GM23338 (cell line): ENCODE measurements around the gene ZFYVE21. TPM values are rescaled to one million over a fixed set of nuclear protein-coding genes. Genes with fewer than 3 reads are reported as not detected.

Experiments used
- STAT1 ChIP-seq: IDR thresholded peaks from one replicate; pipeline ENCODE4 v1.6.1; 2016; ENCODE audit warnings: antibody characterized with exemption; ENCODE audit not compliant: unreplicated experiment
- ZNF114 ChIP-seq: fragments of 250-450 bp; sonication (Bioruptor Pico); IDR thresholded peaks from 2 replicates; pipeline ENCODE4 v1.5.0; 2020; ENCODE audit warnings: mild to moderate bottlenecking, moderate library complexity
- ZNF331 ChIP-seq: fragments of 250-450 bp; sonication (Bioruptor Pico); IDR thresholded peaks from 2 replicates; pipeline ENCODE4 v1.5.0; 2020; ENCODE audit warnings: low read depth, mild to moderate bottlenecking, moderate library complexity
- ZNF462 ChIP-seq: fragments of 250-450 bp; sonication (Bioruptor Pico); IDR thresholded peaks from 2 replicates; pipeline ENCODE4 v1.5.0; 2020; ENCODE audit warnings: mild to moderate bottlenecking, moderate library complexity
- polyA plus RNA-seq: library from polyadenylated mRNA; unstranded; fragments of >200 nt; fragmentation: Nextera tagmentation; extraction: Ambion mirVana; gene quantifications from 2 replicates; pipeline ENCODE4 v1.2.1, GENCODE V29; 2016
- total RNA-seq: library from RNA; depleted of rRNA; stranded (reverse); fragments of >200 nt; shearing (Covaris generic); gene quantifications from 2 replicates; pipeline ENCODE4 v1.2.3, GENCODE V29; 2014
- TF ChIP-seq, protein P1 (sequence below): IDR thresholded peaks from one replicate; pipeline ENCODE4 v1.6.1; 2018; ENCODE audit warnings: antibody characterized with exemption; ENCODE audit not compliant: unreplicated experiment

The ZFYVE21 gene
- total and polyA plus RNA-seq, 2 experiments from 2014 or later, result 88.0 to 89.6 TPM

- no peak for TF ChIP-seq ZNF462 (CRISPR knock-in tag)
- TF ChIP-seq STAT1, result no peak
- no peak for TF ChIP-seq ZNF114 (CRISPR knock-in tag)
- TF ChIP-seq, protein P1, sequence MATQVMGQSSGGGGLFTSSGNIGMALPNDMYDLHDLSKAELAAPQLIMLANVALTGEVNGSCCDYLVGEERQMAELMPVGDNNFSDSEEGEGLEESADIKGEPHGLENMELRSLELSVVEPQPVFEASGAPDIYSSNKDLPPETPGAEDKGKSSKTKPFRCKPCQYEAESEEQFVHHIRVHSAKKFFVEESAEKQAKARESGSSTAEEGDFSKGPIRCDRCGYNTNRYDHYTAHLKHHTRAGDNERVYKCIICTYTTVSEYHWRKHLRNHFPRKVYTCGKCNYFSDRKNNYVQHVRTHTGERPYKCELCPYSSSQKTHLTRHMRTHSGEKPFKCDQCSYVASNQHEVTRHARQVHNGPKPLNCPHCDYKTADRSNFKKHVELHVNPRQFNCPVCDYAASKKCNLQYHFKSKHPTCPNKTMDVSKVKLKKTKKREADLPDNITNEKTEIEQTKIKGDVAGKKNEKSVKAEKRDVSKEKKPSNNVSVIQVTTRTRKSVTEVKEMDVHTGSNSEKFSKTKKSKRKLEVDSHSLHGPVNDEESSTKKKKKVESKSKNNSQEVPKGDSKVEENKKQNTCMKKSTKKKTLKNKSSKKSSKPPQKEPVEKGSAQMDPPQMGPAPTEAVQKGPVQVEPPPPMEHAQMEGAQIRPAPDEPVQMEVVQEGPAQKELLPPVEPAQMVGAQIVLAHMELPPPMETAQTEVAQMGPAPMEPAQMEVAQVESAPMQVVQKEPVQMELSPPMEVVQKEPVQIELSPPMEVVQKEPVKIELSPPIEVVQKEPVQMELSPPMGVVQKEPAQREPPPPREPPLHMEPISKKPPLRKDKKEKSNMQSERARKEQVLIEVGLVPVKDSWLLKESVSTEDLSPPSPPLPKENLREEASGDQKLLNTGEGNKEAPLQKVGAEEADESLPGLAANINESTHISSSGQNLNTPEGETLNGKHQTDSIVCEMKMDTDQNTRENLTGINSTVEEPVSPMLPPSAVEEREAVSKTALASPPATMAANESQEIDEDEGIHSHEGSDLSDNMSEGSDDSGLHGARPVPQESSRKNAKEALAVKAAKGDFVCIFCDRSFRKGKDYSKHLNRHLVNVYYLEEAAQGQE, result no peak
- TF ChIP-seq ZNF331 (CRISPR knock-in tag), result no peak
Observed at GRCh38 chr14:103699901-103700752, 15.5 kb upstream of the ZFYVE21 start (continued).
